SU-DHL-6 (cell line): ENCODE data around the gene STC2.

Experiments
- H2AFZ ChIP-seq: fragments of 200-600 bp; sonication (generic); 2 replicates; pipeline ENCODE4 v1.6.1; 2014; ENCODE audit warnings: low read depth, mild to moderate bottlenecking, moderate library complexity, mixed read lengths, antibody characterized with exemption, low read length; ENCODE audit not compliant: severe bottlenecking
- H3F3A ChIP-seq: fragments of 200-600 bp; shearing (Covaris generic); 2 replicates; pipeline ENCODE4 v1.6.0; 2016; ENCODE audit warnings: antibody characterized with exemption, mild to moderate bottlenecking; ENCODE audit not compliant: insufficient read depth
- H3K27ac ChIP-seq: fragments of 200-600 bp; sonication (generic); 2 replicates; pipeline ENCODE4 v1.5.1; 2016; ENCODE audit warnings: low read depth, mild to moderate bottlenecking, low read length, moderate library complexity, mixed read lengths
- H3K27me3 ChIP-seq: fragments of 200-600 bp; sonication (generic), shearing (Covaris generic); 2 replicates; pipeline ENCODE4 v1.6.0; 2014; ENCODE audit warnings: mild to moderate bottlenecking, low read length
- H3K36me3 ChIP-seq: fragments of 200-600 bp; sonication (generic); 2 replicates; pipeline ENCODE4 v1.6.1; 2014; ENCODE audit warnings: mild to moderate bottlenecking, low read length, mixed read lengths
- H3K4me2 ChIP-seq: fragments of 300-600, 200-600 bp; shearing (Covaris generic), sonication (generic); 2 replicates; pipeline ENCODE4 v1.6.0; 2014; ENCODE audit warnings: low read length, low read depth, mild to moderate bottlenecking; ENCODE audit not compliant: poor library complexity, severe bottlenecking
- H3K4me3 ChIP-seq: fragments of 200-600 bp; sonication (generic); 2 replicates; pipeline ENCODE4 v1.5.1; 2014; ENCODE audit warnings: antibody characterized with exemption, low read length, mild to moderate bottlenecking, mixed read lengths; ENCODE audit not compliant: insufficient read depth, poor library complexity, severe bottlenecking
- H3K79me2 ChIP-seq: fragments of 200-600 bp; sonication (generic); 2 replicates; pipeline ENCODE4 v1.6.1; 2014; ENCODE audit warnings: mild to moderate bottlenecking, low read length, moderate library complexity; ENCODE audit not compliant: insufficient read depth
- H3K9ac ChIP-seq: fragments of 200-600 bp; sonication (generic); 2 replicates; pipeline ENCODE4 v1.7.0; 2014; ENCODE audit warnings: mild to moderate bottlenecking, low read length
- H3K9me2 ChIP-seq: fragments of 200-600 bp; sonication (generic); replicated peaks from 2 replicates; pipeline ENCODE4 v1.6.1; 2014; ENCODE audit warnings: low read length; ENCODE audit not compliant: insufficient read depth
- H3K9me3 ChIP-seq: fragments of 200-600 bp; sonication (generic); 2 replicates; pipeline ENCODE4 v1.6.1; 2014; ENCODE audit warnings: low read length, mixed read lengths; ENCODE audit not compliant: insufficient read depth
- H4K20me1 ChIP-seq: fragments of 200-600 bp; sonication (generic); 2 replicates; pipeline ENCODE4 v1.6.1; 2014; ENCODE audit warnings: low read depth, mild to moderate bottlenecking, antibody characterized with exemption, low read length, moderate library complexity, mixed read lengths
- CTCF ChIP-seq: fragments of 200-600 bp; sonication (generic); IDR thresholded peaks from one replicate; pipeline ENCODE4 v1.5.1; 2017; ENCODE audit warnings: antibody characterized with exemption, mild to moderate bottlenecking, low read length, moderate library complexity; ENCODE audit not compliant: insufficient read depth, poor library complexity, severe bottlenecking
- EZH2phosphoT487 ChIP-seq: fragments of 200-600 bp; sonication (generic), shearing (Covaris generic); conservative IDR thresholded peaks from 2 replicates; pipeline ENCODE4 v1.6.1; 2018; ENCODE audit warnings: mild to moderate bottlenecking, antibody characterized with exemption, low read length, moderate library complexity, mixed read lengths

The STC2 gene

GRCh38 chr5:173301695-173302545 lies 26.3 kb downstream of the STC2 start:
- Histone ChIP-seq H3K9me3 (no peaks in the 10 kb centered on the region), H3K9ac (no peak overlapping the region), H2AFZ (no peak overlapping the region), H3K36me3 (no peaks in the 10 kb centered on the region), H3F3A (no peaks in the 10 kb centered on the region), H4K20me1 (no peaks in the 10 kb centered on the region), H3K27ac (no peak overlapping the region), H3K4me2 (no peak overlapping the region), H3K9me2 (no peaks in the 10 kb centered on the region), H3K4me3 (no peak overlapping the region), H3K27me3 (no peaks in the 10 kb centered on the region), H3K79me2 (no peaks in the 10 kb centered on the region)
- TF ChIP-seq CTCF (no peak), EZH2phosphoT487 (no peak)

GRCh38 chr5:173300389-173301047 lies 27.7 kb downstream of the STC2 start:
- Histone ChIP-seq H3K4me3 (no peak overlapping the region), H3K36me3 (no peaks in the 10 kb centered on the region), H3K79me2 (no peaks in the 10 kb centered on the region), H3K4me2 (no peak overlapping the region), H3F3A (no peaks in the 10 kb centered on the region), H3K9me2 (no peaks in the 10 kb centered on the region), H3K9me3 (no peaks in the 10 kb centered on the region), H4K20me1 (no peaks in the 10 kb centered on the region), H3K9ac (no peak overlapping the region), H2AFZ (no peak overlapping the region), H3K27me3 (no peaks in the 10 kb centered on the region), H3K27ac (no peak overlapping the region)
- TF ChIP-seq EZH2phosphoT487 (no peak), CTCF (no peak)

- H3K9me2 ChIP-seq = no peaks in the 10 kb centered on the region
- H4K20me1 ChIP-seq = no peaks in the 10 kb centered on the region
- no peak overlapping the region for H2AFZ ChIP-seq
- H3K79me2 ChIP-seq = no peaks in the 10 kb centered on the region
- H3K9me3 ChIP-seq = no peaks in the 10 kb centered on the region
- H3K4me3 ChIP-seq = no peak overlapping the region
- TF ChIP-seq CTCF (no peak), EZH2phosphoT487 (no peak)
- no peaks in the 10 kb centered on the region for H3K36me3 ChIP-seq
- H3F3A ChIP-seq = no peaks in the 10 kb centered on the region
- no peaks in the 10 kb centered on the region for H3K27me3 ChIP-seq
- H3K27ac ChIP-seq = no peak overlapping the region
- no peak overlapping the region for H3K4me2 ChIP-seq
- H3K9ac ChIP-seq = no peak overlapping the region
Measured at GRCh38 chr5:173299820-173300219, 28.4 kb downstream of the STC2 start.
